Measurements from ENCODE around the gene FBXL14.

GRCh38 chr12:1572731-1573130 lies 21.6 kb downstream of the FBXL14 start:
- TF ChIP-seq, protein P1, sequence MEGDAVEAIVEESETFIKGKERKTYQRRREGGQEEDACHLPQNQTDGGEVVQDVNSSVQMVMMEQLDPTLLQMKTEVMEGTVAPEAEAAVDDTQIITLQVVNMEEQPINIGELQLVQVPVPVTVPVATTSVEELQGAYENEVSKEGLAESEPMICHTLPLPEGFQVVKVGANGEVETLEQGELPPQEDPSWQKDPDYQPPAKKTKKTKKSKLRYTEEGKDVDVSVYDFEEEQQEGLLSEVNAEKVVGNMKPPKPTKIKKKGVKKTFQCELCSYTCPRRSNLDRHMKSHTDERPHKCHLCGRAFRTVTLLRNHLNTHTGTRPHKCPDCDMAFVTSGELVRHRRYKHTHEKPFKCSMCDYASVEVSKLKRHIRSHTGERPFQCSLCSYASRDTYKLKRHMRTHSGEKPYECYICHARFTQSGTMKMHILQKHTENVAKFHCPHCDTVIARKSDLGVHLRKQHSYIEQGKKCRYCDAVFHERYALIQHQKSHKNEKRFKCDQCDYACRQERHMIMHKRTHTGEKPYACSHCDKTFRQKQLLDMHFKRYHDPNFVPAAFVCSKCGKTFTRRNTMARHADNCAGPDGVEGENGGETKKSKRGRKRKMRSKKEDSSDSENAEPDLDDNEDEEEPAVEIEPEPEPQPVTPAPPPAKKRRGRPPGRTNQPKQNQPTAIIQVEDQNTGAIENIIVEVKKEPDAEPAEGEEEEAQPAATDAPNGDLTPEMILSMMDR (IDR thresholded peaks at IDR 0.05): no peak
- no peak for TF ChIP-seq POLR2A (IDR thresholded peaks at IDR 0.05)

Measured in breast epithelium (tissue), 3 donors.